ENCODE measurements around the gene RBP4.
"Not testable (repeated sequence)": the region's sequence is repeated elsewhere in the genome, so short reads cannot be mapped to it uniquely, and the experiment has no call there.

Gene RBP4

DNA sequence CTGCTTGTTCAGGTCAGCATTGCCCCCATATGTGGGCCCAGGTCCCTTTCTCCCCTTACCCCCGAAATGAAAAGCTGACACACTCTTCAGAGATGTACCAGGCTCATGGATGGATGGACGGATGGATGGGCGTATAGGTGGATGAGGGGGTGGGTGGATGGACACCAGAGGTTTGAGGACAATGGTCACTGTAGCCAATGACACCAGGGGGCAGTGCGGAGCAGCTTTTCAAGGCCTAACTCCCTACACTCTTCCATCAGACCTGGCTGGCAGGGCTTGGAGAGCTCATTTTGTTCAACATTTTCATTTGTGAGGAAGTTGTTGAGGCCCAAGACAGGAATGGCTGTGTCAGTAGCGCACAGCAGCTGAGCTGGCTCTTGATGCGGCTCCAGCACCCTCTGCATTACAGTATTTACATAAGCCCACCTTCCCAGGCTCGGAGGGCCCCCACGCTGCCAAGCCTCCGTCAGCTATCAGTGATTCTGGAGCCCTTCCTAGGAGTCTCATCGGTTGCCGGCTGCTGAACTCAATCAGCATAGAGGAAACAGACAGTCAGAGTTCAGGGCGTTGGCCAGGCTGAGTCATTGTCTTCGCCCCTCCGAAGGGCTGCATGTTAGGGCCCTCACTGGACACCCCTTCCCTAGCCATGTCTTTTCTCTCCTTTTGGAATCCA is 46.1 kb downstream of the RBP4 start:
- H3K36me3 Mint-ChIP-seq, result no peaks in the 10 kb centered on the region
- H3K4me3 Mint-ChIP-seq, result no peak overlapping the region
- H3K4me1 Mint-ChIP-seq, result no peaks in the 10 kb centered on the region
- H3K9me3 Mint-ChIP-seq, result no peaks in the 10 kb centered on the region
- H3K27me3 Mint-ChIP-seq, result peaks cover 2% of the 10 kb centered on the region
- no peak overlapping the region for H3K27ac Mint-ChIP-seq

DNA sequence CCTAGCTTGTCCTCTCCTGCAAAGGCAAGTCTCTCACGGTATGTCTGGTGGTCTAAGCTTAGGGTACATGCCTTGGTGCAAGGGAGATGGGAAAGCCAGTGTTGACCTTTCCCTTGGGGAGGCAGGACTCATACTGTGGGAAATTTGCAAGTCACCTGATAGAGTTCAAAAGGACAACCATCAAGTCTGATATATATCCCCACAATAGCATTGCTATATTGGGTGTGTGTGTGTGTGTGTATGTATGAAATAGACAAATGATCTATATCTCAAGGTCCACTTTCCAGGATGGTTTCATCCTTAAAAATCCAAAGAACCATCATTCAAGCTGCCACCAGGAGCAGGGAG is 46.7 kb downstream of the RBP4 start:
- Mint-ChIP-seq H3K27me3 (peaks cover 2% of the 10 kb centered on the region), H3K36me3 (no peaks in the 10 kb centered on the region), H3K9me3 (no peaks in the 10 kb centered on the region), H3K4me3 (no peak overlapping the region), H3K4me1 (no peaks in the 10 kb centered on the region), H3K27ac (no peak overlapping the region)

DNA sequence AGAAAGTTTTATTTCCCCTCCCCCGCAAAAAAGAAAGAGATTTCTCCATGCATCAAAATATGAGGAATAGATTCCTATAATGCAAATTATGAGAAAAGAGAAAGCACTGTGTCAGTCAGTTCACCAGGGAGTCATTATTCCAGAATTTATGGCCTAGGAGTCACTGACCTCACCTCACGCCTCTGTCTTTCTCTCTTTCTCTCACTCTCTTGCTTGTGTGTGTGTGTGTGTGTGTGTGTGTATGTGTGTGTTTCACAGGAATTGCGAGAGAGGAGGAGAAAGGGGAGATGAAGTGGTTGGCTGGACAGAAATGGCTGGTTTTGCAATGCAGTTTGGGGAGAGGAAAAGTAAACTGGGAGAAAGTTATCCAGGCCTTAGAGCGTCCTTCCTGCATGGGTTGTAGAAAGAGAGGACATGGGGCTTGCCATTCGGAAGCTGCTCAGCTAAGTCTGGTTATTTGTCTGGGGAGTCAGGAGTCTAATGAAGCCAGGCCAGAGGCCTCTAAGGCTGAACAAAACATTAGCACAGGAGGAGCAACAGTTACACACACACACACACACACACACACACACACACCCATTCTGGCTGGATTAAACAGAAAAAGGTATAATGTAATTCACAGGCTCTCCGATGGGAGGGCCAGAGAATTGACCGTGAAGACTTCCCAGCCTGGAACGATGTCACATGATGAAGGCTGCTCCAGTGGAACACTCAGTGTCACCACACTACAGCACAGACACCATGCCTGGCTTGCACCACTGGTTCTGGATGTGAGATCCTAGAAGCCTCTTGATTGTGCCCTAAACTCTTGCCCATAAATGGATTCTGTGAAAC is 47.3 kb downstream of the RBP4 start:
- no peaks in the 10 kb centered on the region for H3K36me3 Mint-ChIP-seq
- H3K4me3 Mint-ChIP-seq, result no peak overlapping the region
- no peak overlapping the region for H3K27ac Mint-ChIP-seq
- H3K4me1 Mint-ChIP-seq, result no peaks in the 10 kb centered on the region
- H3K27me3 Mint-ChIP-seq, result peaks cover 2% of the 10 kb centered on the region
- no peaks in the 10 kb centered on the region for H3K9me3 Mint-ChIP-seq

DNA sequence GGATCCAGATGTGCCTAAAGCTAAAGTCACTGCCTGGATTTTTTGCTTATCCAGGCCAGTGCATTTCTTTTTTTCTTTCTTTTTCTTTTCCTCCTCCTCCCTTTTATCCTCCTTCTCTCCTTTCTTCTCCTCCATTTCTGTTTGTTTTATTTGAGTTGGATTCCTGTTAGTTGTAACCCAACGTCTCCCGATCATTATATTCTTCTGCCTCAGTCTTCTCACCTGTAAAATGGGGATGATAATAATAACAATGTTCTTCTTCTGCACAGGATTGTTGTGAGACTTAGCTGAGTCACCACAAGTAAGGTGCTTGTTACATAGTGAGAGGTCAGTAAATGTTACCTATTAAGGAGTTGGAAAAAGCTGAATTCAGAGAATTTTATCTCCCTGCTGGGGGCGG is 48.3 kb downstream of the RBP4 start:
- peaks cover 2% of the 10 kb centered on the region for H3K27me3 Mint-ChIP-seq
- H3K36me3 Mint-ChIP-seq, result no peaks in the 10 kb centered on the region
- no peaks in the 10 kb centered on the region for H3K4me1 Mint-ChIP-seq
- no peaks in the 10 kb centered on the region for H3K9me3 Mint-ChIP-seq
- no peak overlapping the region for H3K27ac Mint-ChIP-seq
- no peak overlapping the region for H3K4me3 Mint-ChIP-seq

DNA sequence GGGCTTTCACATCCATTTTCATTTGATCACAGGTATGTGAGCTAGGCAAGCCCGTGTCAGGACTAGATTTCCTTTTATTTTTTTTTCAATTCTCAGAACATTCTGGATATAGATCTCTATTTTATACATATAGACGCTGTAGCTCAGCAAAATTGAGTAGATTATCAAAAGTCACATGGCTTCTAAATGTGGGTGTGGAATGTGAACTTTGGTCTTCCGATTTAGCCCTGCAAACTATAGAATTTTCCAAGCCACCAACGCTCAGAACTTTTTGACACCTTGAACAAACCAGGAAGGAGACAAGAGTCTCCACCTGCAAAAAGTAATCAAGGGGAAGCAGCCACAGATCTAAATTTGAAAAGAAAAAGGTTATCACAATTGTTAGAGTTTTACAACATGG is 50.4 kb downstream of the RBP4 start:
- H3K27ac Mint-ChIP-seq, result no peak overlapping the region
- no peaks in the 10 kb centered on the region for H3K36me3 Mint-ChIP-seq
- H3K4me1 Mint-ChIP-seq, result no peaks in the 10 kb centered on the region
- no peaks in the 10 kb centered on the region for H3K9me3 Mint-ChIP-seq
- no peak overlapping the region for H3K4me3 Mint-ChIP-seq
- no peaks in the 10 kb centered on the region for H3K27me3 Mint-ChIP-seq

GRCh38 chr10:93548376-93549071 is 52.5 kb downstream of the RBP4 start:
- H3K9me3 Mint-ChIP-seq, result no peaks in the 10 kb centered on the region
- H3K27me3 Mint-ChIP-seq, result no peaks in the 10 kb centered on the region
- H3K36me3 Mint-ChIP-seq, result no peaks in the 10 kb centered on the region
- no peaks in the 10 kb centered on the region for H3K4me1 Mint-ChIP-seq
- H3K27ac Mint-ChIP-seq, result no peak overlapping the region
- H3K4me3 Mint-ChIP-seq, result no peak overlapping the region

GRCh38 chr10:93547522-93547921 is 53.5 kb downstream of the RBP4 start:
- H3K36me3 Mint-ChIP-seq, result no peaks in the 10 kb centered on the region
- no peaks in the 10 kb centered on the region for H3K9me3 Mint-ChIP-seq
- no peak overlapping the region for H3K4me3 Mint-ChIP-seq

GRCh38 chr10:93546995-93547394 is 54.0 kb downstream of the RBP4 start:
- not testable (repeated sequence) for H3K27me3 Mint-ChIP-seq, H3K36me3 Mint-ChIP-seq, H3K27ac Mint-ChIP-seq, H3K9me3 Mint-ChIP-seq, H3K4me3 Mint-ChIP-seq, H3K4me1 Mint-ChIP-seq

More at GRCh38 chr10:93547522-93547921, 53.5 kb downstream of the RBP4 start:
- H3K4me1 Mint-ChIP-seq, result no peaks in the 10 kb centered on the region
- H3K27ac Mint-ChIP-seq, result no peak overlapping the region
- no peaks in the 10 kb centered on the region for H3K27me3 Mint-ChIP-seq

DNA sequence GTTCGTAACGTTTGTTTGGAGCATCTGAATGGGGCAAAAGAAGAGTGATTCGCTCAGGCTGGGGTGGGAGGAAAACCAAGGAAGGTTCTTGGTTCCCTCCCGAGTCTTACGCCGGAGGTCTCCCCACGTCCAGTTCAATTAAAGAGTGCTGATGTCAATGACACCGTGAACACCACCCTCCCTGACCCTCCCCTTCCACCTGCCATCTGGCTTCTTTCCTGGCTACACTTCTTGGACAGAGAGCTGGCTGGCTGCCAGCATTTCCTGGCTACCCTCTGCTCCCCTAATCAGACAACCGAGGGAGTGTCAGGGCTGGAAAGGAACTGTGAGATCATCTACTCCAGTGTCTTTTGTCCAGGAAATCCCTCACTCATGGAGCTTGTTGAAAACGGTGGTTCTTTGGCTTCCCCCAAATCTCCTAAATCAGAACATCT is 58.7 kb downstream of the RBP4 start:
- H3K4me3 Mint-ChIP-seq, result no peak overlapping the region
- peaks cover 2% of the 10 kb centered on the region for H3K27me3 Mint-ChIP-seq
- H3K9me3 Mint-ChIP-seq, result no peaks in the 10 kb centered on the region
- no peak overlapping the region for H3K27ac Mint-ChIP-seq
- H3K4me1 Mint-ChIP-seq, result no peaks in the 10 kb centered on the region
- no peaks in the 10 kb centered on the region for H3K36me3 Mint-ChIP-seq
